ENCODE measurements around the gene FGF1. TPM values are rescaled to one million over a fixed set of nuclear protein-coding genes. Genes with fewer than 3 reads are reported as not detected.

FGF1 gene
- 1 to 10 TPM in 3 of 4 donors, under 1 TPM in 1; 0.81 to 1.3 (median 1.2) TPM for total RNA-seq

- TF ChIP-seq POLR2A (IDR thresholded peaks at IDR 0.05) (no peak), CTCF (IDR thresholded peaks at IDR 0.05) (no peak)
- Histone ChIP-seq H3K36me3 (no peaks in the 10 kb centered on the region), H3K27me3 (no peaks in the 10 kb centered on the region), H3K4me1 (peaks cover 11 to 30% of the 10 kb centered on the region in 2 donors), H3K27ac (peak within 1 kb of the TSS in 2 of 3 donors; percentile 6 to 45), H3K9me3 (no peaks in the 10 kb centered on the region), H3K4me3 (replicated peaks in 1 of 3) (no peak within 1 kb of the TSS)
- intact Hi-C loops (cut with DNase I) = no loop called here
- peak; percentile 67 to 73 for DNase-seq
- 39% methylated on average over 10 to 11 of the region's 12 CpGs for WGBS, 2 donors
These were observed at the start of gene FGF1 for GRCh38 chr5:142685418-142686209. Gene FGF1 (minus strand): TSS chr5:142686090. CDS start chr5:142614127, 71,963 bp downstream.

GRCh38 chr5:142727735-142728047, 41.8 kb upstream of the FGF1 start:
- no peak overlapping the region for H3K27ac ChIP-seq
- no peak for DNase-seq
- H3K4me3 ChIP-seq (replicated peaks in 1 of 3) = no peak overlapping the region
- 92 to 95% methylated on average over 2 of the region's 2 CpGs for WGBS, 2 donors
- no peaks in the 10 kb centered on the region for H3K36me3 ChIP-seq
- TF ChIP-seq POLR2A (IDR thresholded peaks at IDR 0.05) = no peak
- TF ChIP-seq CTCF (IDR thresholded peaks at IDR 0.05) = no peak
- intact Hi-C loops (cut with DNase I) = no loop called here
- no peaks in the 10 kb centered on the region for H3K27me3 ChIP-seq
- no peaks in the 10 kb centered on the region for H3K9me3 ChIP-seq
- H3K4me1 ChIP-seq = no peaks in the 10 kb centered on the region

GRCh38 chr5:142726188-142726731, 40.4 kb upstream of the FGF1 start:
- no peak for TF ChIP-seq CTCF (IDR thresholded peaks at IDR 0.05)
- TF ChIP-seq POLR2A (IDR thresholded peaks at IDR 0.05) = no peak

GRCh38 chr5:142725231-142726187, 39.6 kb upstream of the FGF1 start:
- no peaks in the 10 kb centered on the region for H3K36me3 ChIP-seq
- H3K27ac ChIP-seq = no peak overlapping the region
- TF ChIP-seq CTCF (IDR thresholded peaks at IDR 0.05) (no peak), POLR2A (IDR thresholded peaks at IDR 0.05) (no peak)
- no peaks in the 10 kb centered on the region for H3K9me3 ChIP-seq
- no peak overlapping the region for H3K4me3 ChIP-seq (replicated peaks in 1 of 3)
- intact Hi-C loops (cut with DNase I) = no loop called here
- peak; percentile 38 to 56 for DNase-seq
- H3K27me3 ChIP-seq = no peaks in the 10 kb centered on the region
- 70 to 77% methylated on average over 4 of the region's 4 CpGs for WGBS, 2 donors
- H3K4me1 ChIP-seq = no peaks in the 10 kb centered on the region

More at GRCh38 chr5:142726188-142726731, 40.4 kb upstream of the FGF1 start:
- Histone ChIP-seq H3K4me1 (no peaks in the 10 kb centered on the region), H3K9me3 (no peaks in the 10 kb centered on the region), H3K36me3 (no peaks in the 10 kb centered on the region), H3K4me3 (replicated peaks in 1 of 3) (no peak overlapping the region), H3K27ac (no peak overlapping the region), H3K27me3 (no peaks in the 10 kb centered on the region)
- DNase-seq = no peak
- 71 to 75% methylated on average over 2 of the region's 2 CpGs for WGBS, 2 donors
- intact Hi-C loops (cut with DNase I) = no loop called here
